ENCODE data around the gene MAN2A1. TPM values are rescaled to one million over a fixed set of nuclear protein-coding genes. Genes with fewer than 3 reads are reported as not detected.

MAN2A1 gene
- total RNA-seq, 1 experiment from 2014 or later, result 35.4 TPM

DNA sequence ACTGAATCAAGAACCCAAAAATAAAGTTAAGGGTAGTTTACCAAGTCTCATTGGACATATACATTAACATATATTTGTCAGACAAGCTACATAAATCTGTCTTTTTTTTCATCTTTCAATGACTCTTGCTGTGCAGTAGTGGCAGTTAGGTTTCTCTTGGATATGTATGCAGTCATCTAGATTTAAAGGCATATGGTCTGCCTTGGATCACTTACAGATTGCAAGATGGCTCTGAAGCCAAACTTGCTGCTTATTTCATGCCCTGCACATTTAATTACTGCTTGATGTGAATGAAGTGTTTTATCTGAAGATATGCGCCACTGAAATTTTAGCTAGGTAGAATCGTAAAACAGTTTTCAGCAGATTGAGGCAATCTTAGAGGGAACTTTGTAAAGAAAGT is 18.6 kb upstream of the MAN2A1 start:
- H3K4me1 ChIP-seq (ENCODE audit: control insufficient read depth in 1 of 2, insufficient read depth in 2 of 2, low read length in 2 of 2), result no peaks in the 10 kb centered on the region
- H3K4me2 ChIP-seq (ENCODE audit: low read length), result no peak overlapping the region
- H3K27ac ChIP-seq (ENCODE audit: low read depth, low read length), result no peak overlapping the region
- no peaks in the 10 kb centered on the region for H3K9me2 ChIP-seq (ENCODE audit: insufficient read depth)
- H3K36me3 ChIP-seq (ENCODE audit: control insufficient read depth in 1 of 2, insufficient read depth in 2 of 2, low read length in 2 of 2), result no peaks in the 10 kb centered on the region
- H2AFZ ChIP-seq (ENCODE audit: low read depth, low read length, poor library complexity, severe bottlenecking), result no peak overlapping the region
- no peaks in the 10 kb centered on the region for H4K20me1 ChIP-seq (ENCODE audit: insufficient read depth)
- H3K79me2 ChIP-seq (ENCODE audit: insufficient read depth, low read length), result no peaks in the 10 kb centered on the region
- H3K9me3 ChIP-seq (ENCODE audit: control insufficient read depth in 1 of 2, insufficient read depth in 1 of 2, low read depth in 1 of 2, low read length in 2 of 2), result no peaks in the 10 kb centered on the region
- H3K27me3 ChIP-seq (ENCODE audit: insufficient read depth, low read length), result peaks cover 9% of the 10 kb centered on the region
- no TSS peak for BruUV-seq (replicated peaks)
- H3K9ac ChIP-seq (ENCODE audit: low read length), result no peak overlapping the region
- DNase-seq (ENCODE audit: low read depth, low spot score) (no peak), ATAC-seq (no peak)
- H3K4me3 ChIP-seq (replicated peaks in 1 of 2; ENCODE audit: low read depth in 1 of 2, low read length in 2 of 2), result no peak overlapping the region
- CTCF ChIA-PET, result no interaction called here
- intact Hi-C loops (cut with micrococcal nuclease), result no loop called here
- TF ChIP-seq JUND (IDR thresholded peaks at IDR 0.05), result no peak
- TF ChIP-seq FOSL1 (IDR thresholded peaks at IDR 0.05; ENCODE audit: low read depth), result no peak
- TF ChIP-seq EZH2 (IDR thresholded peaks at IDR 0.05), result no peak
- TF ChIP-seq EGR1 (IDR thresholded peaks at IDR 0.05; ENCODE audit: low read depth), result no peak
- no peak for TF ChIP-seq YY1 (IDR thresholded peaks at IDR 0.05; ENCODE audit: extremely low read depth, insufficient replicate concordance, low read depth, low read length)
- TF ChIP-seq, protein P1, sequence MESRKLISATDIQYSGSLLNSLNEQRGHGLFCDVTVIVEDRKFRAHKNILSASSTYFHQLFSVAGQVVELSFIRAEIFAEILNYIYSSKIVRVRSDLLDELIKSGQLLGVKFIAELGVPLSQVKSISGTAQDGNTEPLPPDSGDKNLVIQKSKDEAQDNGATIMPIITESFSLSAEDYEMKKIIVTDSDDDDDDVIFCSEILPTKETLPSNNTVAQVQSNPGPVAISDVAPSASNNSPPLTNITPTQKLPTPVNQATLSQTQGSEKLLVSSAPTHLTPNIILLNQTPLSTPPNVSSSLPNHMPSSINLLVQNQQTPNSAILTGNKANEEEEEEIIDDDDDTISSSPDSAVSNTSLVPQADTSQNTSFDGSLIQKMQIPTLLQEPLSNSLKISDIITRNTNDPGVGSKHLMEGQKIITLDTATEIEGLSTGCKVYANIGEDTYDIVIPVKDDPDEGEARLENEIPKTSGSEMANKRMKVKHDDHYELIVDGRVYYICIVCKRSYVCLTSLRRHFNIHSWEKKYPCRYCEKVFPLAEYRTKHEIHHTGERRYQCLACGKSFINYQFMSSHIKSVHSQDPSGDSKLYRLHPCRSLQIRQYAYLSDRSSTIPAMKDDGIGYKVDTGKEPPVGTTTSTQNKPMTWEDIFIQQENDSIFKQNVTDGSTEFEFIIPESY (IDR thresholded peaks at IDR 0.05; ENCODE audit: extremely low read depth, insufficient replicate concordance, low read length), result no peak
- no peak for TF ChIP-seq ELF1 (IDR thresholded peaks at IDR 0.05; ENCODE audit: borderline replicate concordance, low read depth)
- no peak for TF ChIP-seq POLR2A (IDR thresholded peaks at IDR 0.05; ENCODE audit: borderline replicate concordance, extremely low read depth, insufficient read depth, insufficient read length)
- TF ChIP-seq SRF (IDR thresholded peaks at IDR 0.05; ENCODE audit: low read depth), result no peak
- POLR2A ChIA-PET, result no interaction called here
- RAD21 ChIA-PET (ENCODE audit: low non-redundant PET in 1 of 2, low total read pairs in 2 of 2, uncharacterized antibody in 2 of 2, unreplicated experiment in 2 of 2), result no interaction called here

DNA sequence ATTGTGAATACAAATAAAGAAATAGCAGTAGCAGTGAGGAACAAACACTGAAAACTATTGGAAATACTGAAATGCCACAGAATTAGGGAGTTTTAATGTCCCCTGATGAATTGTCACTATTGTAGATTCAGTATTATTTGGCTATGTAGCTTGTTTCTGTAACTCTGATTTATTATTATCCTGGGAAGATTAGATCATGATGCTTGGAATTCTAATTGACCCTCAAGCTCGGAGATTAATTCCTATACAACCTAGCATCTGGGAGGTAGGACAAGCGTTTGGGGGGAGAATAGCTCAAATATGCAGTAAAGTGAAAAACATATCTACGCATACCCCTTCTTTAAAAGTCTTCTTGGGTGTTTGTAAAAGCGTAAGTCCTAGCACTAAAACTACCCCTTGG is 15.1 kb upstream of the MAN2A1 start:
- intact Hi-C loops (cut with micrococcal nuclease), result no loop called here
- Histone ChIP-seq H3K79me2 (ENCODE audit: insufficient read depth, low read length) (no peaks in the 10 kb centered on the region), H3K9me2 (ENCODE audit: insufficient read depth) (no peaks in the 10 kb centered on the region), H3K27ac (ENCODE audit: low read depth, low read length) (no peak overlapping the region), H3K4me1 (ENCODE audit: control insufficient read depth in 1 of 2, insufficient read depth in 2 of 2, low read length in 2 of 2) (no peaks in the 10 kb centered on the region), H3K9ac (ENCODE audit: low read length) (no peak overlapping the region), H4K20me1 (ENCODE audit: insufficient read depth) (no peaks in the 10 kb centered on the region), H2AFZ (ENCODE audit: low read depth, low read length, poor library complexity, severe bottlenecking) (no peak overlapping the region), H3K36me3 (ENCODE audit: control insufficient read depth in 1 of 2, insufficient read depth in 2 of 2, low read length in 2 of 2) (no peaks in the 10 kb centered on the region), H3K4me2 (ENCODE audit: low read length) (no peak overlapping the region), H3K4me3 (replicated peaks in 1 of 2; ENCODE audit: low read depth in 1 of 2, low read length in 2 of 2) (no peak overlapping the region), H3K27me3 (ENCODE audit: insufficient read depth, low read length) (peaks cover 15% of the 10 kb centered on the region), H3K9me3 (ENCODE audit: control insufficient read depth in 1 of 2, insufficient read depth in 1 of 2, low read depth in 1 of 2, low read length in 2 of 2) (no peaks in the 10 kb centered on the region)
- POLR2A ChIA-PET, result no interaction called here
- CTCF ChIA-PET, result no interaction called here
- no TSS peak for BruUV-seq (replicated peaks)
- DNase-seq (ENCODE audit: low read depth, low spot score) (no peak), ATAC-seq (no peak)
- RAD21 ChIA-PET (ENCODE audit: low non-redundant PET in 1 of 2, low total read pairs in 2 of 2, uncharacterized antibody in 2 of 2, unreplicated experiment in 2 of 2), result no interaction called here
- TF ChIP-seq YY1 (IDR thresholded peaks at IDR 0.05; ENCODE audit: extremely low read depth, insufficient replicate concordance, low read depth, low read length) (no peak), JUND (IDR thresholded peaks at IDR 0.05) (no peak), EZH2 (IDR thresholded peaks at IDR 0.05) (no peak), CEBPB (IDR thresholded peaks at IDR 0.05; ENCODE audit: low read depth) (no peak), SIN3A (IDR thresholded peaks at IDR 0.05; ENCODE audit: low read depth) (no peak), EGR1 (IDR thresholded peaks at IDR 0.05; ENCODE audit: low read depth) (no peak), RAD21 (IDR thresholded peaks at IDR 0.05; ENCODE audit: low read depth) (no peak), ELF1 (IDR thresholded peaks at IDR 0.05; ENCODE audit: borderline replicate concordance, low read depth) (no peak), POLR2A (IDR thresholded peaks at IDR 0.05; ENCODE audit: borderline replicate concordance, extremely low read depth, insufficient read depth, insufficient read length) (no peak), ZFX (IDR thresholded peaks at IDR 0.05) (no peak), CBX3 (IDR thresholded peaks at IDR 0.05; ENCODE audit: low read depth) (no peak), POLR2AphosphoS5 (IDR thresholded peaks at IDR 0.05; ENCODE audit: low read depth, low read length) (no peak), SP1 (IDR thresholded peaks at IDR 0.05; ENCODE audit: low read depth) (no peak)
- TF ChIP-seq, protein P2, sequence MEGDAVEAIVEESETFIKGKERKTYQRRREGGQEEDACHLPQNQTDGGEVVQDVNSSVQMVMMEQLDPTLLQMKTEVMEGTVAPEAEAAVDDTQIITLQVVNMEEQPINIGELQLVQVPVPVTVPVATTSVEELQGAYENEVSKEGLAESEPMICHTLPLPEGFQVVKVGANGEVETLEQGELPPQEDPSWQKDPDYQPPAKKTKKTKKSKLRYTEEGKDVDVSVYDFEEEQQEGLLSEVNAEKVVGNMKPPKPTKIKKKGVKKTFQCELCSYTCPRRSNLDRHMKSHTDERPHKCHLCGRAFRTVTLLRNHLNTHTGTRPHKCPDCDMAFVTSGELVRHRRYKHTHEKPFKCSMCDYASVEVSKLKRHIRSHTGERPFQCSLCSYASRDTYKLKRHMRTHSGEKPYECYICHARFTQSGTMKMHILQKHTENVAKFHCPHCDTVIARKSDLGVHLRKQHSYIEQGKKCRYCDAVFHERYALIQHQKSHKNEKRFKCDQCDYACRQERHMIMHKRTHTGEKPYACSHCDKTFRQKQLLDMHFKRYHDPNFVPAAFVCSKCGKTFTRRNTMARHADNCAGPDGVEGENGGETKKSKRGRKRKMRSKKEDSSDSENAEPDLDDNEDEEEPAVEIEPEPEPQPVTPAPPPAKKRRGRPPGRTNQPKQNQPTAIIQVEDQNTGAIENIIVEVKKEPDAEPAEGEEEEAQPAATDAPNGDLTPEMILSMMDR (IDR thresholded peaks at IDR 0.05 in 2 of 3, conservative IDR thresholded peaks at IDR 0.05 in 1 of 3; ENCODE audit: borderline replicate concordance in 1 of 3, insufficient read depth in 1 of 3, low read depth in 2 of 3, low read length in 2 of 3), result no peak
- TF ChIP-seq, protein P3, sequence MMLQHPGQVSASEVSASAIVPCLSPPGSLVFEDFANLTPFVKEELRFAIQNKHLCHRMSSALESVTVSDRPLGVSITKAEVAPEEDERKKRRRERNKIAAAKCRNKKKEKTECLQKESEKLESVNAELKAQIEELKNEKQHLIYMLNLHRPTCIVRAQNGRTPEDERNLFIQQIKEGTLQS (IDR thresholded peaks at IDR 0.05), result no peak
- TF ChIP-seq, protein P4, sequence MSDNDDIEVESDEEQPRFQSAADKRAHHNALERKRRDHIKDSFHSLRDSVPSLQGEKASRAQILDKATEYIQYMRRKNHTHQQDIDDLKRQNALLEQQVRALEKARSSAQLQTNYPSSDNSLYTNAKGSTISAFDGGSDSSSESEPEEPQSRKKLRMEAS (IDR thresholded peaks at IDR 0.05), result no peak

Data from HCT116 (cell line).